ENCODE results near the gene LIPA.
A peak's percentile ranks its signal among the peaks of the same experiment; 100 is the strongest.

DNA sequence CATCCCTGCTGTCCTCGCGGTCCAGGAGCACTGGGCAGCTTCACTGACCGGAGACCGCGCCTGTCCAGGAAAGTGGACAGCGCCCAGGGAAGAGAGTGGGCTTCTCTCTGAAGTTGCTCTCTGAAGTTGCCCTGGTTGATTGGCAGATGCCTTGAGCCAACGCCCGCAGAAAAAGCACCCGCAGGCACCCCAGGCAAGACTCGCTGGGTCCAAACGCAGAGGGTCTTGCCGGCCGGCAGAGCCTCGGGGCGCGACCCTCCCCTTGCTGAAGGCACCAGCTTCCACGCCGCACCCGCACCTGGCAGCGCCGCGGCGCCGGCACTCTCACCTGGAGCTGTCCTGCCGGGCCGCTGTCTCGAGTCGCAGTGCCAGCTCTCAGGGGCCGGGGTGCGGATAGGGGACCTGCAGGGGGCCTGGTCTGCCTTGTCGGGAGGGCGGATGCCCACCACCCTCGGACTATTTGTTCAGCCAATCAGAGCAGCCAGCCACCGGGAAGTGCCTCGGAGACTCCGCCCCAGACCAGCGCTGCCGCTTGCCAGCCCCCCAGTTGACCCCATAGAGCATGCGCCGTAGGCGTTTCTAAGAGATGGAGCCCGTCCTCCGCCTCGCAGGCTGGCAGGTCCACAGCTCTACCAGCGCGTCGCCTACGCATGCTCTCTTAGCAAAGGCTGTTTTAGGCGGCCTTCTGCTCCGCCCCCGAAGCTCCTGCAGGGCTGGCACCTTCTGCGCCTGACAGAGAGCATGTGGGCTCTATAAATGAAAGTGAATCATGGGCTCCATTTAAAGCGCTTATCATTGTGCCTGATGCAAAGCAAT is at the start of gene LIPA:
- TF ChIP-seq POLR2A (IDR thresholded peaks at IDR 0.05) = no peak
- peak; percentile 81 to 98 for TF ChIP-seq POLR2AphosphoS5 (IDR thresholded peaks at IDR 0.05; ENCODE audit: insufficient read depth in 1 of 2, low read depth in 1 of 2)

Measured in vagina (tissue), 2 donors.